ENCODE data around the gene OSBPL3. TPM values are rescaled to one million over a fixed set of nuclear protein-coding genes. Genes with fewer than 3 reads are reported as not detected.

Gene OSBPL3
- polyA plus RNA-seq, 1 of the 3 experiments (the other 2 are of a cell fraction) = 23.2 TPM

- TF ChIP-seq NRF1 (IDR thresholded peaks at IDR 0.05; ENCODE audit: low read depth, low read length) = no peak
These were observed 193.7 kb downstream of the OSBPL3 start (continued) for GRCh38 chr7:24786306-24786705.

GRCh38 chr7:24784277-24784676, 195.7 kb downstream of the OSBPL3 start:
- H2AFZ ChIP-seq (ENCODE audit: low read depth) = no peak overlapping the region
- H3F3A ChIP-seq (replicated peaks; ENCODE audit: insufficient read depth) = peaks cover 4% of the 10 kb centered on the region
- POLR2A ChIA-PET = no interaction called here
- H3K9me2 ChIP-seq = no peaks in the 10 kb centered on the region
- no peak for TF ChIP-seq RCOR1 (IDR thresholded peaks at IDR 0.05; ENCODE audit: low read length)
- no peak for TF ChIP-seq SMC3 (IDR thresholded peaks at IDR 0.05; ENCODE audit: low read depth, low read length)
- TF ChIP-seq ELF1 (IDR thresholded peaks at IDR 0.05) = no peak
- no peak for TF ChIP-seq FOXJ3 (CRISPR knock-in tag; IDR thresholded peaks at IDR 0.05)
- no peak for TF ChIP-seq YY1 (IDR thresholded peaks at IDR 0.05; ENCODE audit: low read depth)
- no peak for TF ChIP-seq MEF2A (IDR thresholded peaks at IDR 0.05; ENCODE audit: borderline replicate concordance, low read depth)
- TF ChIP-seq GATA2 (CRISPR knock-in tag; IDR thresholded peaks at IDR 0.05) = no peak
- TF ChIP-seq ZBTB33 (IDR thresholded peaks at IDR 0.05; ENCODE audit: borderline replicate concordance, low read depth) = no peak
- TF ChIP-seq FOXM1 (IDR thresholded peaks at IDR 0.05; ENCODE audit: low read depth) = no peak
- no peak for TF ChIP-seq NFIC (IDR thresholded peaks at IDR 0.05; ENCODE audit: borderline replicate concordance)
- TF ChIP-seq NRF1 (IDR thresholded peaks at IDR 0.05; ENCODE audit: low read depth, low read length) = no peak
- TF ChIP-seq PBX3 (IDR thresholded peaks at IDR 0.05) = no peak
- TF ChIP-seq TAF1 (IDR thresholded peaks at IDR 0.05; ENCODE audit: borderline replicate concordance, low read depth, low read length) = no peak
- no peak for TF ChIP-seq IRF3 (IDR thresholded peaks at IDR 0.05; ENCODE audit: low read depth, low read length)
- TF ChIP-seq MXI1 (IDR thresholded peaks at IDR 0.05; ENCODE audit: low read depth, low read length) = no peak
- TF ChIP-seq USF2 (IDR thresholded peaks at IDR 0.05; ENCODE audit: borderline replicate concordance, low read depth, low read length) = no peak
- no peak for DNase-seq
- no peaks in the 10 kb centered on the region for H4K20me1 ChIP-seq (ENCODE audit: insufficient read depth)
- WGBS (ENCODE audit: low lambda C conversion rate) = 90% methylated on average over 5 of the region's 5 CpGs
- H3K9me3 ChIP-seq = no peaks in the 10 kb centered on the region
- H3K27me3 ChIP-seq (ENCODE audit: insufficient read depth) = no peaks in the 10 kb centered on the region
- H3K4me3 ChIP-seq (ENCODE audit: low read depth in 2 of 2, low read length in 1 of 2) = no peak overlapping the region
- H3K79me2 ChIP-seq (ENCODE audit: insufficient read depth) = no peaks in the 10 kb centered on the region
- no peak overlapping the region for H3K9ac ChIP-seq
- CTCF ChIA-PET = interaction anchor here (1.1 to 3.4 kb wide), 3 partner anchors 15 to 286 kb away, joined by 3 to 10 read pairs (median 4); no protein-coding TSS in a partner anchor
- H3K36me3 ChIP-seq (replicated peaks in 1 of 2; ENCODE audit: control insufficient read depth in 1 of 2, insufficient read depth in 2 of 2, low read length in 1 of 2) = no peaks in the 10 kb centered on the region
- no peak overlapping the region for H3K4me2 ChIP-seq
- H3K4me1 ChIP-seq (ENCODE audit: control insufficient read depth in 1 of 2, insufficient read depth in 2 of 2, low read depth in 1 of 2, low read length in 1 of 2) = peaks cover 0 to 9% of the 10 kb centered on the region in 2 experiments; a peak in 1 of 4 replicates
- no peak overlapping the region for H3K27ac ChIP-seq (ENCODE audit: low read depth in 2 of 2, low read length in 1 of 2)

All from SK-N-SH (cell line).